PC-9 (cell line): Measurements from ENCODE around the gene TBC1D16. TPM values are rescaled to one million over a fixed set of nuclear protein-coding genes. Genes with fewer than 3 reads are reported as not detected.

Experiments used
- BruUV-seq: library from RNA; stranded (reverse); fragments of 400-500 nt; replicated peaks from 2 replicates; lab custom pipeline; 2021; lab: Mats Ljungman, UMichigan
- CTCF ChIA-PET: fragments of 300-600 bp; sonication (Branson Sonifier 250); formaldehyde crosslinking; loops from one replicate; lab custom pipeline; 2022; ENCODE audit warnings: antibody characterized with exemption; lab: Charles Lee
- POLR2A ChIA-PET: fragments of 300-600 bp; sonication (Branson Sonifier 250); formaldehyde crosslinking; loops from one replicate; lab custom pipeline; 2022; ENCODE audit warnings: antibody characterized with exemption; ENCODE audit not compliant: unreplicated experiment; lab: Charles Lee
- DNase-seq, 2 experiments: peaks; one replicate each; pipeline versions ENCODE4 v3.0.0 to v3.0.0-alpha.2; 2015 to 2022; ENCODE audit warnings: mixed read lengths in 1 of 2
- H2AFZ ChIP-seq: fragments of 200-600 bp; sonication (generic); 2 replicates; pipeline ENCODE4 v1.8.1; 2017; ENCODE audit warnings: antibody characterized with exemption
- H3F3A ChIP-seq: fragments of 200-600 bp; sonication (generic); 2 replicates; pipeline ENCODE4 v1.8.1; 2017; ENCODE audit warnings: antibody characterized with exemption, mild to moderate bottlenecking, low read depth; ENCODE audit not compliant: insufficient read depth
- H3K27ac ChIP-seq: fragments of 200-600 bp; sonication (generic); 2 replicates; pipeline ENCODE4 v1.6.1; 2016; ENCODE audit warnings: mixed run types
- H3K27me3 ChIP-seq: fragments of 200-600 bp; sonication (generic); 2 replicates; pipeline ENCODE4 v1.6.1; 2016; ENCODE audit warnings: low read depth, mixed run types; ENCODE audit not compliant: insufficient read depth
- H3K36me3 ChIP-seq: fragments of 200-600 bp; sonication (generic); 2 replicates; pipeline ENCODE4 v1.6.1; 2016; ENCODE audit warnings: low read depth, mixed run types
- H3K4me1 ChIP-seq: fragments of 200-600 bp; sonication (generic); replicated peaks from 2 replicates; pipeline ENCODE4 v1.6.1; 2016; ENCODE audit warnings: mixed run types; ENCODE audit not compliant: insufficient read depth
- H3K4me2 ChIP-seq: fragments of 200-600 bp; sonication (generic); 2 replicates; pipeline ENCODE4 v1.6.1; 2017; ENCODE audit warnings: mixed run types
- H3K4me3 ChIP-seq: fragments of 200-600 bp; sonication (generic); 2 replicates; pipeline ENCODE4 v1.6.1; 2016; ENCODE audit warnings: mixed run types
- H3K79me2 ChIP-seq: fragments of 200-600 bp; sonication (generic); 2 replicates; pipeline ENCODE4 v1.6.1; 2017; ENCODE audit warnings: low read depth, mixed run types
- H3K9me2 ChIP-seq: fragments of 200-600 bp; sonication (generic); 2 replicates; pipeline ENCODE4 v1.8.1; 2017; ENCODE audit warnings: mild to moderate bottlenecking; ENCODE audit not compliant: insufficient read depth
- H3K9me3 ChIP-seq: fragments of 200-600 bp; sonication (generic); 2 replicates; pipeline ENCODE4 v1.8.1; 2016; ENCODE audit warnings: low read depth; ENCODE audit not compliant: insufficient read depth
- H4K20me1 ChIP-seq: fragments of 200-600 bp; sonication (generic); 2 replicates; pipeline ENCODE4 v1.8.1; 2017; ENCODE audit not compliant: insufficient read depth
- EZH2 ChIP-seq: fragments of 200-600 bp; sonication (generic); IDR thresholded peaks from 2 replicates; pipeline ENCODE4 v1.8.0; 2017; ENCODE audit warnings: antibody characterized with exemption, low read depth
- intact Hi-C: fragments of 100-400 bp; cut with micrococcal nuclease; formaldehyde crosslinking; loops from one replicate; pipeline ENCODE4 v1.10.0; 2022; ENCODE audit not compliant: unreplicated experiment
- total RNA-seq: library from RNA; stranded (reverse); gene quantifications from 2 replicates; pipeline ENCODE4 v1.2.3, GENCODE V29; 2021
- TF ChIP-seq, protein P1 (sequence below): fragments of 200-600 bp; sonication (generic); conservative IDR thresholded peaks from 2 replicates; pipeline ENCODE4 v1.6.1; 2017; ENCODE audit warnings: mixed run types, antibody characterized with exemption, mild to moderate bottlenecking, moderate library complexity

Gene TBC1D16
- total RNA-seq, 1 experiment from 2014 or later, result 41.7 TPM

DNA sequence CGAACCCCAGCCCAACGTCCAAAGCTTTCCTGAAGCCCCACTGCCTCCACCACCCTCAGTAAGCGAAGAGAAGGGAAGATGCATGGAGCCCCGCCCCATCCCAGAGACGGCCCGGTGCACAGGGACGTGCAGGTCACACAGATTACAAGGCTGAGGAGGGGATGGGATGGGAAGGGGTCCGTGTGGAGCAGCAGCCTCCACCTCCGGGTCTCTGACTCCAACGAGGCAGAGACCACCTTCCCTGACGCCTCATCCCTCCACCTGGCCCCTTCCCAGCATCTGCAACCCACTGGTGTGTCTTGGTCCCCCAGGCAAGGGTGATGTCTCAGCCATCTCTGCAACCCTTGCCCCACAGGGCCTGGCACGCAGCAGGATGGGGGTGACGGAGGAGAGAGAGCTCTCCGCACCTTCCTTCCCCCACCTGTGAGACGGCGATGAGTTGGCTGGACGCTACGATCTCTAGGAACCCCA lies 58.5 kb downstream of the TBC1D16 start:
- H3K27ac ChIP-seq, result no peak overlapping the region
- ChIA-PET POLR2A (no interaction called here), CTCF (no interaction called here)
- H3K4me1 ChIP-seq, result no peaks in the 10 kb centered on the region
- TF ChIP-seq EZH2, result no peak
- TF ChIP-seq, protein P1, sequence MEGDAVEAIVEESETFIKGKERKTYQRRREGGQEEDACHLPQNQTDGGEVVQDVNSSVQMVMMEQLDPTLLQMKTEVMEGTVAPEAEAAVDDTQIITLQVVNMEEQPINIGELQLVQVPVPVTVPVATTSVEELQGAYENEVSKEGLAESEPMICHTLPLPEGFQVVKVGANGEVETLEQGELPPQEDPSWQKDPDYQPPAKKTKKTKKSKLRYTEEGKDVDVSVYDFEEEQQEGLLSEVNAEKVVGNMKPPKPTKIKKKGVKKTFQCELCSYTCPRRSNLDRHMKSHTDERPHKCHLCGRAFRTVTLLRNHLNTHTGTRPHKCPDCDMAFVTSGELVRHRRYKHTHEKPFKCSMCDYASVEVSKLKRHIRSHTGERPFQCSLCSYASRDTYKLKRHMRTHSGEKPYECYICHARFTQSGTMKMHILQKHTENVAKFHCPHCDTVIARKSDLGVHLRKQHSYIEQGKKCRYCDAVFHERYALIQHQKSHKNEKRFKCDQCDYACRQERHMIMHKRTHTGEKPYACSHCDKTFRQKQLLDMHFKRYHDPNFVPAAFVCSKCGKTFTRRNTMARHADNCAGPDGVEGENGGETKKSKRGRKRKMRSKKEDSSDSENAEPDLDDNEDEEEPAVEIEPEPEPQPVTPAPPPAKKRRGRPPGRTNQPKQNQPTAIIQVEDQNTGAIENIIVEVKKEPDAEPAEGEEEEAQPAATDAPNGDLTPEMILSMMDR, result no peak
- H3K4me2 ChIP-seq, result no peak overlapping the region
- no peak overlapping the region for H3K4me3 ChIP-seq
- H4K20me1 ChIP-seq, result no peaks in the 10 kb centered on the region
- DNase-seq, result no peak
- no peaks in the 10 kb centered on the region for H3K27me3 ChIP-seq
- H3F3A ChIP-seq, result no peaks in the 10 kb centered on the region
- H3K9me2 ChIP-seq, result no peaks in the 10 kb centered on the region
- BruUV-seq, result no TSS peak
- no peaks in the 10 kb centered on the region for H3K79me2 ChIP-seq
- no peaks in the 10 kb centered on the region for H3K9me3 ChIP-seq
- no peaks in the 10 kb centered on the region for H3K36me3 ChIP-seq
- H2AFZ ChIP-seq, result no peak overlapping the region
- intact Hi-C loops, result no loop called here

DNA sequence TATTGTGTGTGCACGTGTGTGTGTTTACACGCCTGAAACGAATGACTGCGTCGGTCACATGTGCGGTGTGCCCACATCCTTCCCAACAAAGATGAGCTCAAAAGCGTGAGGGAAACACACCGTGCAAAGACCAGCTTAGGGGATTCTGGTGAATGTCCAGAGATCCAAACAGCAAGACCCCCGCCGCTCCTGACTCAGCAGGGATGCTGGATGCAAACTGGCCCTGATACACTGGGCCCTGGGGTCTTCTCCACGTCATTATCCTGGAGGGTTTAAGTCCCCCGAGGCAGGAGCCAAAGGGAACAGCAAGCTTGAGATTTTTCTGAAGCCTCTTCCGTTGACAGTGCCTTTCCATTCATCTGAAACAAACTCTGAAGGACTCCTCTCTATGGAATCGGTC lies 59.2 kb downstream of the TBC1D16 start:
- ChIA-PET CTCF (no interaction called here), POLR2A (no interaction called here)
- Histone ChIP-seq H3K27ac (no peak overlapping the region), H3K27me3 (no peaks in the 10 kb centered on the region), H3K9me3 (no peaks in the 10 kb centered on the region), H3K79me2 (no peaks in the 10 kb centered on the region), H2AFZ (no peak overlapping the region), H3K4me1 (no peaks in the 10 kb centered on the region), H4K20me1 (no peaks in the 10 kb centered on the region), H3K4me3 (no peak overlapping the region), H3K4me2 (no peak overlapping the region), H3F3A (no peaks in the 10 kb centered on the region), H3K9me2 (no peaks in the 10 kb centered on the region), H3K36me3 (no peaks in the 10 kb centered on the region)
- TF ChIP-seq EZH2, result no peak
- TF ChIP-seq, protein P1, result no peak
- intact Hi-C loops, result no loop called here
- no peak for DNase-seq
- no TSS peak for BruUV-seq

DNA sequence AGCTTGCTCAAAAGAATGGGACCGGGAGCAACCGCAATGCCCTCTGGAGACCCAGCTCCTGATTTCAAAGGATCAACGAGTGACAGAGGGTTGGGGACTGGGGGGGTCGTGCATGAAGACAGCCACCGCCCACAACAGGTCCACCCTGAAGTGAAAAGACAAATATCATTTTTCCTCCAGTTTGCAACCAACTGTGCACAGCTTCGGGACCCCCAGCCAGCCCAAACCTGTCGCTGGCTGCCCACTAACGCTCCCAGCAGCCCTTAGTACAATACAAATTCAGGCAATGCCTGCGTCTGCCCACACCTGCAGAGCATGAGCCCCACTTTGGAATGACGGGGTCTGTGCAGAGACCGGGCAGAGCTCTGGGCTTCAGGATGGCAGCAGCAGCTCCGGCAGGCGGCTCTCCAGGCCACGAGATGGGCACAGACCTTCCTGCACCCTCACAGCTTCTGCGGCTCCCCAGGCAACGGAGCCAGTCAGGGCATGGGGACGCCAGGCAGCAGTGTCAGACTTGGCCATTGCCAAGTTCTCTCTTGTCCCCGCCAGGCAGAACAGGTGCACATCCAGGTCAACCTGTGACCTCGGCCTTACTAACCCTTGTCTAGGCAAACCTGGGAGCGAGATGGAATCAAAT lies 60.1 kb downstream of the TBC1D16 start:
- CTCF ChIA-PET, result no interaction called here
- POLR2A ChIA-PET, result no interaction called here

More for the DNA sequence above, 60.1 kb downstream of the TBC1D16 start:
- Histone ChIP-seq H3K36me3 (no peaks in the 10 kb centered on the region), H3K79me2 (no peaks in the 10 kb centered on the region), H3K9me3 (no peaks in the 10 kb centered on the region), H3K4me3 (no peak overlapping the region), H3F3A (no peaks in the 10 kb centered on the region), H3K4me1 (no peaks in the 10 kb centered on the region), H3K4me2 (no peak overlapping the region), H4K20me1 (no peaks in the 10 kb centered on the region), H3K27ac (no peak overlapping the region), H3K27me3 (no peaks in the 10 kb centered on the region), H3K9me2 (no peaks in the 10 kb centered on the region), H2AFZ (no peak overlapping the region)
- no peak for DNase-seq
- TF ChIP-seq, protein P1, result no peak
- no peak for TF ChIP-seq EZH2
- BruUV-seq, result no TSS peak
- intact Hi-C loops, result no loop called here
